Stomach smooth muscle (tissue), 2 donors: ENCODE data around the gene SPSB1.

Experiments
- H3K27ac ChIP-seq: one replicate; pipeline ENCODE4 v1.7.0; 2013; ENCODE audit warnings: mild to moderate bottlenecking, low read length, inconsistent platforms
- H3K27me3 ChIP-seq, 2 donors: one replicate each; pipeline ENCODE4 v1.7.0; 2013; ENCODE audit warnings: low read length in 2 of 2; ENCODE audit not compliant: insufficient read depth in 2 of 2, control insufficient read depth in 1 of 2
- H3K36me3 ChIP-seq, 2 donors: one replicate each; pipeline ENCODE4 v1.7.0; 2013; ENCODE audit warnings: low read length in 2 of 2; ENCODE audit not compliant: control insufficient read depth in 2 of 2, insufficient read depth in 2 of 2
- H3K4me1 ChIP-seq: one replicate; pipeline ENCODE4 v1.7.0; 2013; ENCODE audit warnings: low read length; ENCODE audit not compliant: control insufficient read depth, insufficient read depth
- H3K4me3 ChIP-seq, 2 donors: one replicate each; pipeline ENCODE4 v1.7.0; 2013; ENCODE audit warnings: low read length in 2 of 2
- H3K9ac ChIP-seq, 2 donors: one replicate each; pipeline ENCODE4 v1.7.0; 2013; ENCODE audit warnings: low read length in 2 of 2, mild to moderate bottlenecking in 1 of 2
- H3K9me3 ChIP-seq, 2 donors: one replicate each; pipeline ENCODE4 v1.7.0; 2013; ENCODE audit warnings: low read length in 2 of 2; ENCODE audit not compliant: control insufficient read depth in 2 of 2
- donor health status: healthy.
- donor health status: Pancreatic carcinoma.

The SPSB1 gene

DNA sequence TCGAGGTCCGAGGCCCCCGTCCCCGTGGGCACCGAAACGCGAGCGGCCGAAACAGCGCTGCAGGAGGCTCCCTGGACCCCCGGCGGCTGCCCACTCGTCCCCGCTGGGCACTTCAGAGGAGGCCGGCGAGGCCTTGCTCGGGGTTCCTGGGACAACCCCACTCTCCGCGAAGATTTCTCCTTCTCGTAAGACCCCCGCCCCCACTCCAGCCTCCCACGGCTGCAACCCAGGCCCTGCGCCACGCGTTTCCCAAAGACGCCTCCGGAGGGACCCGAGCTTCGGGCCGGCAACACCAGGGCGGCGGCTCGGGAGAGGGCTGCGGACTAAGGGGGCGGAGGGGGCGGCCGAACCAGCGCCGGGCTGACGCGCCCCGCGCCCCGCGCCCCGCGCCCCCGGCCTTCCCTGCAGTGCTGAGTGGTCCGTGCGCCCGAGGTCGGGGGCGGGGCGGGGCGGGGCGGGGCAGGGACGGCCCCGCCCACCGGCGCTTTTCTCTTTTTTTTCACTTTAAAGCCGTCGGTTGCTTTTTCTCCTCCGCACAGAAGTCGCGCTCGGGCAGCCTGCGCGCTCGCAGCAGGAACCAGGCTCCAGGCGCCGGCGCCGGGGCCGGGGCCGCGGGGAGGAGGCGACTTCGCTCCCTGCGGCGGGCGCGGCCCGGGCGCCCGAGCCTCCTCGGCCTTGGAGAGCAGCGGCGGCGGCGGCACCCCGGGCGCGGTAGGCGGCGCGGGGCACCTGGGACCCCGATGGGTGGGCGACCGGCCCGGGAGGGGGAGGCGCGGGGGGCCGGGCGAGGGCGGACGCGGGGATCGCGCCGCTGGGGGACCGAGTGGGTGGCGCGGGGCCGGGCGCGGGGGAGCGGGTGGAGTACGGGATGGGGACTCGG is at the start of gene SPSB1:
TSS of gene SPSB1 (plus strand) at position 534 of the 880 bp plus-strand sequence. CDS start 62,998 bp downstream, outside the sequence.
- H3K4me1 ChIP-seq = peaks cover 45% of the 10 kb centered on the region

DNA sequence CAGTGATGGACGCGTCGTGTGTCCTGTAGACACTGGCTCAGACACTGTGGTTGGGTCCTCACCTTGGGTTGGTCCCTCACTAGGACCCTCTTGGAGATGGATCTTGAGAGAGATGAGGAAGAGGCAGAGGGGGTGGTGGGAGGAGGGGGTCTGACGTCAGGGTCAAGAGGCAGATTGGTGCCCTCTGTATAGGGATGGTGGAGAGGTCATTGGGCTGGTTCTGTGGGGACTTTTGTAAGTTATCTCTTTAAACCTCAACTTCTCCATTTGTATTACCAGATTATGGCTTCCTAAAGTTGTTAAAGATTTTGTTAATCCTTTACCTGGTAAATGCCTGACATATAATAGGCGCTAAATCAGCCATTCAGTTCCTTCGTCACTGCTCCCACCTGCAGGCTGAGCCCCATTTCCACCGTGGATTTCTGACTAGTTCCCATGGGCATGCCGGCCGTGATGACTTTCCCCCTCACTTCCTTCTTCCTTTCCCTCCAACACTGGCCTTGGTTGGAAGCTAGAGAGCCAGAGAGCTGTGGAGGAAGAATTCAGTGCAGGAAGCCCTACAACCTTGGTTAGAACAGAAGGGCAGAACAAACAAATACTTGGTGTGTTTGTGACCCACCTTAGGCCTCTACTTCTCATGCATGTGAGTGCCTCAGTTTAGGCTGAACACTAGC is 49.5 kb upstream of the SPSB1 start:
- Histone ChIP-seq H3K9me3 (no peaks in the 10 kb centered on the region), H3K36me3 (peaks cover 5 to 18% of the 10 kb centered on the region in 2 donors), H3K27ac (peak overlapping the region; percentile 64), H3K4me3 (peak overlapping the region in 1 of 2 donors; percentile 61), H3K4me1 (peaks cover 46% of the 10 kb centered on the region), H3K27me3 (no peaks in the 10 kb centered on the region), H3K9ac (peak overlapping the region in 1 of 2 donors; percentile 58)

More for the DNA sequence above, at the start of gene SPSB1:
- peak within 1 kb of the TSS; percentile 82 to 89 for H3K9ac ChIP-seq
- H3K27me3 ChIP-seq = no peaks in the 10 kb centered on the region
- H3K27ac ChIP-seq = peak within 1 kb of the TSS; percentile 89
- H3K9me3 ChIP-seq = peaks cover 0 to 7% of the 10 kb centered on the region in 2 donors
- H3K4me3 ChIP-seq = peak within 1 kb of the TSS; percentile 96 to 97
- no peaks in the 10 kb centered on the region for H3K36me3 ChIP-seq

DNA sequence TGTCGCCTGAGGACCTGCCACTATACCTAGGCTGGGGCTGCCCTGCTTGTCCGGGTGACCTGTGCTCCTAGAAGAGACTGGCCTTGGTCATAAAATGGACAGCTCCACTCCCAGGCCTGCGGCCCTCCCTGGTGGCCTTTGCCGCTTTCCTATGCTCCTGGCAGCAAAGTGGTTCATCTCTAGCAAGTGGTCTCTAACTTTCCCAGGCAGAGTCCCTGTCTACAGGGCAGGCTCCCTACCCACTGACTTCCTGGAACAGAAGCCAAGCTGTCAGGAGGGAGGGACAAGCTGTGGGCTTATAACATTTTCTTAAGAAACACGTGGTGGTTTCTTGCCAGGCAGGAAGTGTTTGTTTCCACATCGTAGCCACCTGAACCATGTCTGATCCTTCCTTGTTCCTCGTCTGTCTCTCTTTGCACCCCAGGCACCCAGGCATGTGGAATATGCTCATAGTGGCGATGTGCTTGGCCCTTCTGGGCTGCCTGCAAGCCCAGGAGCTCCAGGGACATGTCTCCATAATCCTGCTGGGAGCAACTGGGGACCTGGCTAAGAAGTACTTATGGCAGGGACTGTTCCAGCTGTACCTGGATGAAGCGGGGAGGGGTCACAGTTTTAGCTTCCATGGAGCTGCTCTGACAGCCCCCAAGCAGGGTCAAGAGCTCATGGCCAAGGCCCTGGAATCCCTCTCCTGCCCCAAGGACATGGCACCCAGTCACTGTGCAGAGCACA is 48.0 kb upstream of the SPSB1 start:
- H3K27me3 ChIP-seq = no peaks in the 10 kb centered on the region
- H3K9me3 ChIP-seq = no peaks in the 10 kb centered on the region
- H3K9ac ChIP-seq = no peak overlapping the region
- no peak overlapping the region for H3K27ac ChIP-seq
- peaks cover 5 to 20% of the 10 kb centered on the region in 2 donors for H3K36me3 ChIP-seq
- no peak overlapping the region for H3K4me3 ChIP-seq
- peaks cover 47% of the 10 kb centered on the region for H3K4me1 ChIP-seq

DNA sequence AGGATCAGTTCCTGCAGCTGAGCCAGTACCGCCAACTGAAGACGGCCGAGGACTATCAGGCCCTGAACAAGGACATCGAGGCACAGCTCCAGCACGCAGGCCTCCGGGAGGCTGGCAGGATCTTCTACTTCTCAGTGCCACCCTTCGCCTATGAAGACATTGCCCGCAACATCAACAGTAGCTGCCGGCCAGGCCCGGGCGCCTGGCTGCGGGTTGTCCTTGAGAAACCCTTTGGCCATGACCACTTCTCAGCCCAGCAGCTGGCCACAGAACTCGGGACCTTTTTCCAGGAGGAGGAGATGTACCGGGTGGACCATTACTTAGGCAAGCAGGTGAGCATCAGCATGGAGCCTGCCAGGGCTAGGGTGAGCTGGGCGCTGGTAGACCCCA is 47.5 kb upstream of the SPSB1 start:
- H3K27ac ChIP-seq = no peak overlapping the region
- H3K9me3 ChIP-seq = no peaks in the 10 kb centered on the region
- no peaks in the 10 kb centered on the region for H3K27me3 ChIP-seq
- peaks cover 47% of the 10 kb centered on the region for H3K4me1 ChIP-seq
- H3K4me3 ChIP-seq = no peak overlapping the region
- H3K36me3 ChIP-seq = peaks cover 5 to 20% of the 10 kb centered on the region in 2 donors
- no peak overlapping the region for H3K9ac ChIP-seq

DNA sequence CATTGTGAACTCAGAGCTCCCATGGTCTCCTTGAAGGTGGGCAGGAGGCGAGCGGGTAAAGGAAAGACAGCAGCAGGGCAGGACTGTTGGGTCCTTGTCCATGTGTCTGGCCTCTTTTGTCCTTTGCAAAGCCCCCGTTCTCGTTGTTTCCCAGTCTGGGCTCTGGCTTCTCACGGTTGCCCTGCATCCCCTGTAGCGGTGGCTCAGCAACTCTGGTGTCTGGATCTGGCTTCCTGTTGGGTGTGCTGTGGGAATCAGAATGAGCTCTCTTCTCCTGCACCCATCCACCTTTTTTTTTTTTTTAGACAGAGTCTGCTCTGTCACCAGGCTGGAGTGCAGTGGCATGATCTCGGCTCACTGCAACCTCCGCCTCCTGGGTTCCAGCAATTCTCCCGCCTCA is 47.0 kb upstream of the SPSB1 start:
- H3K27ac ChIP-seq = no peak overlapping the region

DNA sequence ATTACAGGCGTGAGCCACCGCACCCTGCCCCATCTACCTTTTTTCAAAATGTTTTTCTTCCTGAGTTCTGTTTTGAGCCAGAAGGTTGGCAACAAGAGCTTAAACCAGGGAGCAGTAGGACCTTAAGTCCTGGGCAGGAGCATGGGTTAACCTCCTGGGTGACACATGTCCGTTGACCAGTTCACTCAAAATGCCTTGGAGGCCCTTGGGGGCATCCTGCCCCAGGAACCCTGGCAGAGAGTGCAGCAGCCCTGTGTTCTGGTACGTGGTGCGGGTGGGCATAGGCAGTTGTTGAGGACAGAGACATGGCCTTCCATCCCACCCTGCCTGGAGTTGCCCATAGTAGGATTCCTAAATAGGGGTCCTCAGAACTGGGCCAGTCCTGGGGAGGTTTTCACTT is 46.5 kb upstream of the SPSB1 start:
- H3K9ac ChIP-seq = no peak overlapping the region
- peaks cover 5 to 20% of the 10 kb centered on the region in 2 donors for H3K36me3 ChIP-seq
- H3K9me3 ChIP-seq = no peaks in the 10 kb centered on the region
- no peak overlapping the region for H3K27ac ChIP-seq
- H3K27me3 ChIP-seq = no peaks in the 10 kb centered on the region
- H3K4me1 ChIP-seq = peaks cover 52% of the 10 kb centered on the region
- H3K4me3 ChIP-seq = no peak overlapping the region

More for the DNA sequence above, 47.0 kb upstream of the SPSB1 start:
- Histone ChIP-seq H3K4me1 (peaks cover 49% of the 10 kb centered on the region), H3K9me3 (no peaks in the 10 kb centered on the region), H3K4me3 (no peak overlapping the region), H3K9ac (no peak overlapping the region), H3K27me3 (no peaks in the 10 kb centered on the region), H3K36me3 (peaks cover 5 to 20% of the 10 kb centered on the region in 2 donors)

DNA sequence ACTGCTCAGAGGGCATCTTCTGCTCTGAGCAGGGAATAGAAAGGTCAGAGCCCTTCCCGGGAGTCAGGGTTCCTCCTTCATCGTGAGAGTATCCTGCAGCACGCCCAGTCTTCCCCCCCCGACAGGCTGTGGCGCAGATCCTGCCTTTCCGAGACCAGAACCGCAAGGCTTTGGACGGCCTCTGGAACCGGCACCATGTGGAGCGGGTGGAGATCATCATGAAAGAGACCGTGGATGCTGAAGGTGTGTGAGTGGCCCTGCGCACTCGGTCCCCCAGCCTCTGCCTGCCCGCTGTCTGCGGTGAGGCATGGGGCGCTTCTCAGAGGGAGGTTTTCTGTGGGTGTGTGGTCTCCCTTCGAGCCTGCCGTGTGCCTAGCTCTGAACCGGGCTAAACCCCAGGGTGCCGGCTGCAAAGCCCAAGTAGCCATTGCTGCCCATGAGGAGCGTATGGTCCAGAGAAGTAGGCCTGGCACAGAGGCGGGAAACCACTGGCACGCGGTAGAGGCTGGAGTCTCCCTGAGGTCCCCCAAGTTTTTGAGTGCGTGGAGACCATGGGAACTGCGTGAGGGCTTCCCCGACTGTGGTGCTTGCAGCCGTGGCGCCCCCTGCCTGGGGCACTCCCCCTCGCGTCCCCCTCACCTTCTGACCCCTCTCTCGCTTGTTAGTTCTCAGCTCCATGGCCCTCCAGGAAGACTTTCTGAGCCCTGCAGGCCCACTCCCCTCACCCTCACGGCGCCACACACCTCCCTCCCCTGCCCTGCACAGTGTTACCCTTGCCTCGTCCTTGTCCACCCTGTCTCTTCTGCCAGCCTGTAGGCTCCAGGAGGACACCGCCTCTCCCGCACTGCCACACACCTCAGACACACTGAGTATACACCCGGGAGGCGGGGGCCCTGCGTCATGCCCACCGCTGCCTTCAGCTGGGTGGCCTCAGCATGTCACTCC is 45.6 kb upstream of the SPSB1 start:
- Histone ChIP-seq H3K4me3 (no peak overlapping the region), H3K27ac (no peak overlapping the region), H3K9ac (no peak overlapping the region), H3K36me3 (peaks cover 5 to 22% of the 10 kb centered on the region in 2 donors), H3K27me3 (no peaks in the 10 kb centered on the region), H3K9me3 (no peaks in the 10 kb centered on the region), H3K4me1 (peaks cover 53% of the 10 kb centered on the region)

DNA sequence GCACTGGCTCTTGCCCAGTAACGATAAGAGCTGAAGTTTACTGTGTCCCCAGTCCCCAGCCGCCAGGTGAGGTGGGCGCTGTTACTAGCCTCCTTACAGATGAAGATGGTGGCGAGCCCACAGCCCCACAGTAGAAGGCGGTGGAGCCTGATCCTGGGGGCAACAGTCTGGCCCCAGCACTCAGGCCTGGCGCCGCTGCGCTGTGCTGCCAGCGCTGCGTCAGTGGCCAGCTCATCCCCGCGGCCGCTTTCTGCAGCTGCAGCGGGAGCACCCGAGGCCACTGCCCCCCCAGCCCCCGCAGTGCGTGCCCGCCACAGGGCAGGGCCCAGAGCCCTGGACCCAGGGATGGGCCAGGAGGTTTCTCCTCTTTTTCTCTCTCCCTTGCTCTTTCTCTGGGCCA is 44.8 kb upstream of the SPSB1 start:
- peaks cover 7 to 24% of the 10 kb centered on the region in 2 donors for H3K36me3 ChIP-seq
- H3K4me1 ChIP-seq = peaks cover 46% of the 10 kb centered on the region
- H3K9ac ChIP-seq = no peak overlapping the region
- H3K27me3 ChIP-seq = no peaks in the 10 kb centered on the region
- no peak overlapping the region for H3K4me3 ChIP-seq
- H3K9me3 ChIP-seq = no peaks in the 10 kb centered on the region
- H3K27ac ChIP-seq = no peak overlapping the region

DNA sequence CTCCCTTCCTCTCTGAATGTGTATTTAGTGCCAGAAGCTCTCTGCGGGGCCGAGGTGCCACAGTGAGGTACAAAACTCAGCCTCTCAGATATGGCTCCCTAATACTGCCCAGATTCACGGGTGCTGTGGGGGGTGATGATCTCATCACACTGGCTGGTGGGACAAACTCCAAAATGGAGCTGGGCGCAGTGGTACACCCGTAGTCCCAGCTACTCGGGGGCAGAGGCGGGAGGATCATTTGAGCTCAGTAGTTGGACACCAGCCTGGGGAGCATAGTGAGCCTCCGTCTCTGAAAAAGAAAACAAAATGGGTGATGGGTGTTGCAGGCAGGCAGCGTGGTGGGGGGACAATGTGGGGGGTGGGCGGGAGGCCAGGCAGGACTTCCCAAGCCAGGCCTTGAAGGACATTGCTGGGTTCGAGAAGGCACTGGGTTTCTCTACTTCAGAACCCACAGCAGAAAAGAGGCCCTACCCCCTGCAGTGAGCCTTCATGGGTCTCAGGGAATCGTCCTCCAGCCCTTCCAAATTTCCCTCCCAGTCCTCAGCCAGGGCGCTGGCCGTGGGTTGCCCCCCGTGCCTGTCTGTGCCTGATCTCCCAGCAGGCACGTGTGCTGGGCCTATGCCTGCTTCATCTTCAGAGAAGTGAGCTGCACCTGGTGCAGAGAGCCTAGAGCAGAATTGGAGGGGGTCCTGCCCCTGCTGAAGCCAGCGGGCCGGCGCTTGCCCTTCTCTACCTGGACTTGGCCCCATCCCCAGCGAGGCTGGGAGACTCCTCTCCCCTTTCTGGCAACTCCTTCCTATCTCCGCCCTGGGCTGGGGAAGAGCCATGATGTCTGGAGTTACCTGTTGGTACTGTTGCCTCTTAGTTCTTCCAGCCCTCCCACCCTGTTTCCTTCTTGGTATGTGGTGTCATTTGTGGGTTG is 44.1 kb upstream of the SPSB1 start:
- Histone ChIP-seq H3K9me3 (no peaks in the 10 kb centered on the region), H3K27ac (no peak overlapping the region), H3K4me1 (peaks cover 39% of the 10 kb centered on the region), H3K4me3 (no peak overlapping the region), H3K36me3 (peaks cover 7 to 26% of the 10 kb centered on the region in 2 donors), H3K9ac (no peak overlapping the region), H3K27me3 (no peaks in the 10 kb centered on the region)
